ENCODE measurements around the gene GARIN1A. TPM values are rescaled to one million over a fixed set of nuclear protein-coding genes. Genes with fewer than 3 reads are reported as not detected.

Gene GARIN1A
- total RNA-seq (2022; extraction: Qiagen RNA extraction; ENCODE audit: low read depth): 0.52 to 1.2 TPM (median 0.75 TPM) in 5 replicates

DNA sequence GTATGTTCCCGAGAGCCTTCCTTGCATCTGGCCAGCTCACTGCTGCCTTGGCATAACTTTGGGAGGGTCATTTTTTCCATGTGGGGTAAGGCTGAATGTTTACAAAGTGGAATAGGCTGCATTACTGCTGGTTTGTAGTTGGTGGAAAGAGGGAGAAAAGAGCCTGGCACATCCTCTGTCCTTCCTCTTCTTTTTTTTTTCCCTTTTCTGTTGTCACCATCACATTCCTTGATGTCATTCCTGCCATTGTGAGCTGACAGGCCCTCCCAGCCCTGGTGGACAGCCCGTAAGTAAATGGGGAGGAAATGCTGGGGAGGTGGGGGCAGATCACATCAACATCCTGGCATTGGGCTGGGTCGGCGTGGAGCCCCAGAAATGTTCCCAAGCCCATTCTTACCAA, at the start of gene GARIN1A:
TSS of gene GARIN1A (plus strand) at position 301 of the 400 bp plus-strand sequence. CDS start 106 bp downstream, outside the sequence.

Other genes starting within 250 kb of the GARIN1A start
- 20.1 to 27.1 TPM (median 25.8 TPM) in 5 replicates for gene HILPDA, start 216.4 kb upstream of the GARIN1A start, total RNA-seq (2022; extraction: Qiagen RNA extraction; ENCODE audit: low read depth)
- 17.9 to 25.7 TPM (median 23.4 TPM) in 5 replicates for gene METTL2B, start 195.5 kb upstream of the GARIN1A start, total RNA-seq (2022; extraction: Qiagen RNA extraction; ENCODE audit: low read depth)
- 128 to 227 TPM (median 156 TPM) in 5 replicates for gene CALU, start 67.1 kb downstream of the GARIN1A start, total RNA-seq (2022; extraction: Qiagen RNA extraction; ENCODE audit: low read depth)
- not detected in 5 replicates for gene OPN1SW, start 103.5 kb downstream of the GARIN1A start, total RNA-seq (2022; extraction: Qiagen RNA extraction; ENCODE audit: low read depth)
- 1.7 to 3.6 TPM (median 2.1 TPM) in 5 replicates for gene CCDC136, start 119.7 kb downstream of the GARIN1A start, total RNA-seq (2022; extraction: Qiagen RNA extraction; ENCODE audit: low read depth)
- 2.6 to 7.3 TPM (median 4.4 TPM) in 5 replicates for gene FLNC, start 158.1 kb downstream of the GARIN1A start, total RNA-seq (2022; extraction: Qiagen RNA extraction; ENCODE audit: low read depth)
- 232 to 276 TPM (median 256 TPM) in 5 replicates for gene ATP6V1F, start 190.6 kb downstream of the GARIN1A start, total RNA-seq (2022; extraction: Qiagen RNA extraction; ENCODE audit: low read depth)
- 0.12 to 0.36 TPM (median 0.18 TPM) in 5 replicates for gene KCP, start 238.4 kb downstream of the GARIN1A start, total RNA-seq (2022; extraction: Qiagen RNA extraction; ENCODE audit: low read depth)